Activated naive CD8-positive, alpha-beta T cell treated with anti-CD3 and anti-CD28 coated beads for 36 hours (primary cell): ENCODE results near the gene DSCAML1. TPM values are rescaled to one million over a fixed set of nuclear protein-coding genes. Genes with fewer than 3 reads are reported as not detected.

Experiments used
- DNase-seq: peaks from one replicate; pipeline ENCODE4 v3.0.0; 2021
- H3K27ac Mint-ChIP-seq: one replicate; pipeline ENCODE4 v1.8.0; 2022; ENCODE audit warnings: mild to moderate bottlenecking, moderate library complexity, mixed read lengths
- H3K27me3 Mint-ChIP-seq: one replicate; pipeline ENCODE4 v1.8.0; 2022; ENCODE audit warnings: mild to moderate bottlenecking, mixed read lengths
- H3K36me3 Mint-ChIP-seq: one replicate; pipeline ENCODE4 v1.8.0; 2021; ENCODE audit warnings: mild to moderate bottlenecking, mixed read lengths
- H3K4me1 Mint-ChIP-seq: one replicate; pipeline ENCODE4 v1.8.0; 2021; ENCODE audit warnings: mixed read lengths
- H3K4me3 Mint-ChIP-seq: one replicate; pipeline ENCODE4 v1.8.0; 2022; ENCODE audit warnings: mild to moderate bottlenecking, moderate library complexity, mixed read lengths
- H3K9me3 Mint-ChIP-seq: one replicate; pipeline ENCODE4 v1.8.0; 2022; ENCODE audit warnings: mixed read lengths
- total RNA-seq, 2 experiments: library from RNA; stranded (reverse); gene quantifications; one replicate each; pipeline ENCODE4 v1.2.3, GENCODE V29; 2021

DSCAML1 gene
- total RNA-seq, 2 experiments from 2014 or later, result 0.87 to 0.94 TPM

- no peak for DNase-seq
- Mint-ChIP-seq H3K27ac (no peak overlapping the region), H3K36me3 (no peaks in the 10 kb centered on the region)
Observed at GRCh38 chr11:117433717-117434116, 363.3 kb downstream of the DSCAML1 start.

GRCh38 chr11:117431436-117431835 is 365.6 kb downstream of the DSCAML1 start:
- H3K27ac Mint-ChIP-seq, result no peak overlapping the region

More at GRCh38 chr11:117433717-117434116, 363.3 kb downstream of the DSCAML1 start:
- H3K4me3 Mint-ChIP-seq, result no peak overlapping the region
- no peaks in the 10 kb centered on the region for H3K27me3 Mint-ChIP-seq
- H3K9me3 Mint-ChIP-seq, result no peaks in the 10 kb centered on the region
- H3K4me1 Mint-ChIP-seq, result no peaks in the 10 kb centered on the region

GRCh38 chr11:117430293-117430955 is 366.6 kb downstream of the DSCAML1 start:
- H3K4me3 Mint-ChIP-seq, result no peak overlapping the region
- DNase-seq, result no peak
- H3K9me3 Mint-ChIP-seq, result no peaks in the 10 kb centered on the region
- H3K4me1 Mint-ChIP-seq, result no peaks in the 10 kb centered on the region
- no peak overlapping the region for H3K27ac Mint-ChIP-seq
- peaks cover 5% of the 10 kb centered on the region for H3K27me3 Mint-ChIP-seq
- no peaks in the 10 kb centered on the region for H3K36me3 Mint-ChIP-seq

More at GRCh38 chr11:117431436-117431835, 365.6 kb downstream of the DSCAML1 start:
- no peak for DNase-seq
- Mint-ChIP-seq H3K36me3 (no peaks in the 10 kb centered on the region), H3K4me3 (no peak overlapping the region), H3K9me3 (no peaks in the 10 kb centered on the region), H3K27me3 (peaks cover 5% of the 10 kb centered on the region), H3K4me1 (no peaks in the 10 kb centered on the region)

- Mint-ChIP-seq H3K27ac (no peak overlapping the region), H3K4me1 (no peaks in the 10 kb centered on the region), H3K9me3 (no peaks in the 10 kb centered on the region), H3K27me3 (peaks cover 5% of the 10 kb centered on the region), H3K36me3 (no peaks in the 10 kb centered on the region), H3K4me3 (no peak overlapping the region)
- no peak for DNase-seq
Observed at GRCh38 chr11:117428856-117429229, 368.2 kb downstream of the DSCAML1 start.

GRCh38 chr11:117428186-117428855 is 368.7 kb downstream of the DSCAML1 start:
- H3K27ac Mint-ChIP-seq, result no peak overlapping the region
- no peak overlapping the region for H3K4me3 Mint-ChIP-seq
- DNase-seq, result no peak
- H3K36me3 Mint-ChIP-seq, result no peaks in the 10 kb centered on the region
- H3K4me1 Mint-ChIP-seq, result no peaks in the 10 kb centered on the region
- H3K27me3 Mint-ChIP-seq, result peaks cover 5% of the 10 kb centered on the region
- no peaks in the 10 kb centered on the region for H3K9me3 Mint-ChIP-seq

GRCh38 chr11:117427356-117427874 is 369.6 kb downstream of the DSCAML1 start:
- no peak overlapping the region for H3K27ac Mint-ChIP-seq
- H3K36me3 Mint-ChIP-seq, result no peaks in the 10 kb centered on the region
- H3K4me3 Mint-ChIP-seq, result no peak overlapping the region
- DNase-seq, result no peak
- no peaks in the 10 kb centered on the region for H3K4me1 Mint-ChIP-seq
- peaks cover 5% of the 10 kb centered on the region for H3K27me3 Mint-ChIP-seq
- H3K9me3 Mint-ChIP-seq, result no peaks in the 10 kb centered on the region

GRCh38 chr11:117426941-117427340 is 370.1 kb downstream of the DSCAML1 start:
- Mint-ChIP-seq H3K27ac (no peak overlapping the region), H3K9me3 (no peaks in the 10 kb centered on the region), H3K4me1 (no peaks in the 10 kb centered on the region), H3K27me3 (peaks cover 5% of the 10 kb centered on the region), H3K4me3 (no peak overlapping the region), H3K36me3 (no peaks in the 10 kb centered on the region)
- no peak for DNase-seq

GRCh38 chr11:117426297-117426685 is 370.7 kb downstream of the DSCAML1 start:
- peak; percentile 67 for DNase-seq
- Mint-ChIP-seq H3K4me1 (no peaks in the 10 kb centered on the region), H3K27ac (no peak overlapping the region), H3K9me3 (no peaks in the 10 kb centered on the region), H3K4me3 (no peak overlapping the region), H3K36me3 (no peaks in the 10 kb centered on the region), H3K27me3 (peaks cover 5% of the 10 kb centered on the region)

GRCh38 chr11:117425679-117426296 is 371.2 kb downstream of the DSCAML1 start:
- no peak overlapping the region for H3K4me3 Mint-ChIP-seq
- H3K27me3 Mint-ChIP-seq, result peaks cover 5% of the 10 kb centered on the region
- H3K27ac Mint-ChIP-seq, result no peak overlapping the region
- DNase-seq, result no peak
- H3K36me3 Mint-ChIP-seq, result no peaks in the 10 kb centered on the region
- no peaks in the 10 kb centered on the region for H3K4me1 Mint-ChIP-seq
- H3K9me3 Mint-ChIP-seq, result no peaks in the 10 kb centered on the region

GRCh38 chr11:117424781-117425180 is 372.2 kb downstream of the DSCAML1 start:
- H3K9me3 Mint-ChIP-seq, result no peaks in the 10 kb centered on the region

GRCh38 chr11:117423046-117423575 is 373.9 kb downstream of the DSCAML1 start:
- no peaks in the 10 kb centered on the region for H3K36me3 Mint-ChIP-seq
- peaks cover 5% of the 10 kb centered on the region for H3K27me3 Mint-ChIP-seq
- DNase-seq, result no peak
- no peaks in the 10 kb centered on the region for H3K4me1 Mint-ChIP-seq
- H3K9me3 Mint-ChIP-seq, result no peaks in the 10 kb centered on the region
- no peak overlapping the region for H3K27ac Mint-ChIP-seq
- no peak overlapping the region for H3K4me3 Mint-ChIP-seq

More at GRCh38 chr11:117424781-117425180, 372.2 kb downstream of the DSCAML1 start:
- no peaks in the 10 kb centered on the region for H3K36me3 Mint-ChIP-seq
- peaks cover 5% of the 10 kb centered on the region for H3K27me3 Mint-ChIP-seq
- no peak for DNase-seq
- no peak overlapping the region for H3K4me3 Mint-ChIP-seq
- no peak overlapping the region for H3K27ac Mint-ChIP-seq
- no peaks in the 10 kb centered on the region for H3K4me1 Mint-ChIP-seq

GRCh38 chr11:117421476-117421875 is 375.5 kb downstream of the DSCAML1 start:
- Mint-ChIP-seq H3K4me1 (no peaks in the 10 kb centered on the region), H3K27ac (no peak overlapping the region), H3K36me3 (no peaks in the 10 kb centered on the region), H3K9me3 (no peaks in the 10 kb centered on the region), H3K4me3 (no peak overlapping the region), H3K27me3 (peaks cover 8% of the 10 kb centered on the region)
- DNase-seq, result no peak

GRCh38 chr11:117421041-117421440 is 376.0 kb downstream of the DSCAML1 start:
- no peak for DNase-seq
- Mint-ChIP-seq H3K4me3 (no peak overlapping the region), H3K27ac (no peak overlapping the region), H3K9me3 (no peaks in the 10 kb centered on the region), H3K27me3 (peaks cover 8% of the 10 kb centered on the region), H3K4me1 (no peaks in the 10 kb centered on the region), H3K36me3 (no peaks in the 10 kb centered on the region)

GRCh38 chr11:117420598-117420997 is 376.4 kb downstream of the DSCAML1 start:
- no peak overlapping the region for H3K27ac Mint-ChIP-seq
- H3K4me3 Mint-ChIP-seq, result no peak overlapping the region
- H3K4me1 Mint-ChIP-seq, result no peaks in the 10 kb centered on the region
- DNase-seq, result no peak
- H3K27me3 Mint-ChIP-seq, result peaks cover 8% of the 10 kb centered on the region
- no peaks in the 10 kb centered on the region for H3K9me3 Mint-ChIP-seq
- H3K36me3 Mint-ChIP-seq, result no peaks in the 10 kb centered on the region

GRCh38 chr11:117420143-117420485 is 376.9 kb downstream of the DSCAML1 start:
- Mint-ChIP-seq H3K9me3 (no peaks in the 10 kb centered on the region), H3K36me3 (no peaks in the 10 kb centered on the region), H3K4me3 (no peak overlapping the region), H3K27me3 (peaks cover 8% of the 10 kb centered on the region), H3K27ac (no peak overlapping the region), H3K4me1 (no peaks in the 10 kb centered on the region)
- DNase-seq, result no peak
